IMR-90 (cell line): ENCODE data around the gene PTCSC3. TPM values are rescaled to one million over a fixed set of nuclear protein-coding genes. Genes with fewer than 3 reads are reported as not detected.

Experiments used
- ATAC-seq: fragments of 200-7000 bp; cut with Tn5 transposase; 2 replicates; pipeline ENCODE4 v1.9.1; 2020; ENCODE audit warnings: low read depth, mild to moderate bottlenecking, moderate library complexity
- BruUV-seq: library from RNA; stranded (reverse); fragments of 400-500 nt; replicated peaks from 2 replicates; lab custom pipeline; 2021; lab: Mats Ljungman, UMichigan
- CTCF ChIA-PET: fragments of 300-600 bp; formaldehyde crosslinking; extraction: SDS; loops from one replicate; lab custom pipeline; 2021; ENCODE audit warnings: antibody characterized with exemption; lab: Yijun Ruan, JAX
- POLR2A ChIA-PET: fragments of 300-600 bp; sonication (Branson Sonifier 250); formaldehyde crosslinking; loops from one replicate; lab custom pipeline; 2022; ENCODE audit warnings: antibody characterized with exemption; ENCODE audit not compliant: unreplicated experiment; lab: Charles Lee
- DNase-seq: peaks from one replicate; pipeline ENCODE4 v3.0.0; 2013
- H2AFZ ChIP-seq: replicated peaks from 2 replicates; pipeline ENCODE3; 2013; ENCODE audit warnings: low read length, mild to moderate bottlenecking; ENCODE audit not compliant: poor library complexity
- H2AK5ac ChIP-seq: 2 replicates; pipeline ENCODE4 v1.6.1; 2013; ENCODE audit warnings: low read depth, low read length, inconsistent platforms
- H2AK9ac ChIP-seq: replicated peaks from 2 replicates; pipeline ENCODE3; 2013; ENCODE audit warnings: mild to moderate bottlenecking, low read depth, low read length, moderate library complexity; ENCODE audit not compliant: poor library complexity
- H2BK120ac ChIP-seq: 2 replicates; pipeline ENCODE4 v1.6.1; 2013; ENCODE audit warnings: low read depth, low read length, inconsistent platforms
- H2BK15ac ChIP-seq: 3 replicates; pipeline ENCODE4 v1.6.1; 2013; ENCODE audit warnings: low read depth, low read length, inconsistent platforms
- H2BK20ac ChIP-seq: 2 replicates; pipeline ENCODE4 v1.6.1; 2013; ENCODE audit warnings: low read depth, mild to moderate bottlenecking, inconsistent platforms, low read length, moderate library complexity
- H2BK5ac ChIP-seq: 2 replicates; pipeline ENCODE4 v1.6.1; 2013; ENCODE audit warnings: mild to moderate bottlenecking, low read depth, low read length, inconsistent platforms; ENCODE audit not compliant: poor library complexity, severe bottlenecking
- H3K14ac ChIP-seq: replicated peaks from 2 replicates; pipeline ENCODE4 v1.6.1; 2013; ENCODE audit warnings: low read depth, low read length, inconsistent platforms
- H3K18ac ChIP-seq: 2 replicates; pipeline ENCODE4 v1.6.1; 2013; ENCODE audit warnings: low read depth, low read length, control low read depth
- H3K23ac ChIP-seq: 2 replicates; pipeline ENCODE4 v1.6.1; 2013; ENCODE audit warnings: low read depth, low read length, inconsistent platforms
- H3K27ac ChIP-seq: 2 replicates; pipeline ENCODE4 v1.5.1; 2013; ENCODE audit warnings: mild to moderate bottlenecking, control low read depth, low read length; ENCODE audit not compliant: insufficient read depth
- H3K27me3 ChIP-seq: 2 replicates; pipeline ENCODE4 v1.6.1; 2013; ENCODE audit warnings: low read length; ENCODE audit not compliant: control insufficient read depth, insufficient read depth
- H3K36me3 ChIP-seq: 2 replicates; pipeline ENCODE4 v1.6.1; 2013; ENCODE audit warnings: low read length, mixed read lengths; ENCODE audit not compliant: control insufficient read depth, insufficient read depth
- H3K4ac ChIP-seq: 2 replicates; pipeline ENCODE4 v1.6.1; 2013; ENCODE audit warnings: low read depth, low read length, inconsistent platforms
- H3K4me1 ChIP-seq: 2 replicates; pipeline ENCODE4 v1.6.1; 2013; ENCODE audit warnings: low read length, mixed read lengths; ENCODE audit not compliant: control insufficient read depth, insufficient read depth
- H3K4me2 ChIP-seq: 2 replicates; pipeline ENCODE4 v1.6.1; 2013; ENCODE audit warnings: low read depth, mild to moderate bottlenecking, control low read depth, low read length, moderate library complexity
- H3K4me3 ChIP-seq: 2 replicates; pipeline ENCODE4 v1.5.1; 2013; ENCODE audit warnings: low read depth, mild to moderate bottlenecking, control low read depth, low read length, moderate library complexity; ENCODE audit not compliant: insufficient read depth
- H3K56ac ChIP-seq: 2 replicates; pipeline ENCODE4 v1.6.1; 2013; ENCODE audit warnings: low read length, inconsistent platforms; ENCODE audit not compliant: insufficient read depth; ENCODE audit errors: extremely low read depth
- H3K79me1 ChIP-seq, 2 experiments: 2 replicates each; pipeline ENCODE4 v1.6.1; 2013; ENCODE audit warnings: low read length in 2 of 2, inconsistent platforms in 1 of 2, low read depth in 1 of 2
- H3K9ac ChIP-seq: 2 replicates; pipeline ENCODE4 v1.6.1; 2013; ENCODE audit warnings: low read depth, low read length, control low read depth
- H3K9me1 ChIP-seq: 2 replicates; pipeline ENCODE4 v1.6.1; 2013; ENCODE audit warnings: low read length, inconsistent platforms; ENCODE audit not compliant: insufficient read depth
- H3K9me3 ChIP-seq: 2 replicates; pipeline ENCODE4 v1.6.1; 2013; ENCODE audit warnings: low read length; ENCODE audit not compliant: control insufficient read depth, insufficient read depth
- H4K20me1 ChIP-seq: 2 replicates; pipeline ENCODE4 v1.6.1; 2013; ENCODE audit warnings: low read length, inconsistent platforms; ENCODE audit not compliant: insufficient read depth
- H4K5ac ChIP-seq: 2 replicates; pipeline ENCODE4 v1.6.1; 2013; ENCODE audit warnings: mild to moderate bottlenecking, low read depth, low read length, control low read depth
- H4K8ac ChIP-seq, 2 experiments: 2 replicates each; pipeline ENCODE4 v1.6.1; 2013; ENCODE audit warnings: low read depth in 2 of 2, low read length in 2 of 2, control low read depth in 1 of 2, inconsistent platforms in 1 of 2
- H4K91ac ChIP-seq: 2 replicates; pipeline ENCODE4 v1.6.1; 2013; ENCODE audit warnings: low read depth, low read length, inconsistent platforms; ENCODE audit not compliant: insufficient read depth
- BHLHE40 ChIP-seq: fragments of 150-350 bp; IDR thresholded peaks from 2 replicates; pipeline ENCODE4 v1.6.1; 2016; ENCODE audit warnings: mild to moderate bottlenecking, low read depth, low read length
- CEBPB ChIP-seq: IDR thresholded peaks from 2 replicates; pipeline ENCODE4 v1.6.1; 2012; ENCODE audit warnings: low read depth, low read length, improper control_type of control experiment
- CHD1 ChIP-seq: IDR thresholded peaks from 2 replicates; pipeline ENCODE4 v1.6.1; 2012; ENCODE audit warnings: low read depth, low read length, improper control_type of control experiment
- FOS ChIP-seq: fragments of 150-350 bp; IDR thresholded peaks from 2 replicates; pipeline ENCODE4 v1.6.1; 2016; ENCODE audit warnings: low read depth, low read length
- MAFK ChIP-seq: IDR thresholded peaks from 2 replicates; pipeline ENCODE4 v1.6.1; 2012; ENCODE audit warnings: low read depth, low read length, improper control_type of control experiment
- MAZ ChIP-seq: IDR thresholded peaks from 2 replicates; pipeline ENCODE4 v1.6.1; 2012; ENCODE audit warnings: low read depth, mild to moderate bottlenecking, low read length, improper control_type of control experiment, moderate library complexity, borderline replicate concordance
- NFE2L2 ChIP-seq: fragments of 150-350 bp; IDR thresholded peaks from 2 replicates; pipeline ENCODE4 v1.6.1; 2016; ENCODE audit warnings: low read depth, mild to moderate bottlenecking, low read length
- POLR2A ChIP-seq: IDR thresholded peaks from 2 replicates; pipeline ENCODE4 v1.6.1; 2012; ENCODE audit warnings: mild to moderate bottlenecking, low read depth, low read length
- RCOR1 ChIP-seq: IDR thresholded peaks from 2 replicates; pipeline ENCODE4 v1.6.1; 2012; ENCODE audit warnings: mild to moderate bottlenecking, low read length, improper control_type of control experiment; ENCODE audit not compliant: insufficient replicate concordance
- RFX5 ChIP-seq: IDR thresholded peaks from 2 replicates; pipeline ENCODE4 v1.8.0; 2012; ENCODE audit warnings: low read depth, mild to moderate bottlenecking, low read length, moderate library complexity
- SMC3 ChIP-seq: fragments of 150-350 bp; IDR thresholded peaks from 2 replicates; pipeline ENCODE4 v1.6.1; 2016; ENCODE audit warnings: low read depth, mild to moderate bottlenecking, antibody characterized with exemption, low read length, moderate library complexity
- WGBS, 2 experiments: methylation state at CpG; one replicate each; pipeline versions ENCODE4 v1.1.5 to v1.1.7; 2013; ENCODE audit warnings: missing lambda C conversion rate in 2 of 2; ENCODE audit not compliant: insufficient read length in 1 of 2; ENCODE audit errors: extremely low coverage in 2 of 2; 5-methylcytosine and 5-hydroxymethylcytosine counted together
- dilution Hi-C: fragments of 300-500 bp; cut with HindIII; formaldehyde crosslinking; loops from one replicate; pipeline ENCODE4 v1.14.3; 2018; ENCODE audit warnings: low sequenced_read_pairs; ENCODE audit not compliant: unreplicated experiment
- in situ Hi-C: fragments of 300-500 bp; cut with MboI; formaldehyde crosslinking; loops from 3 replicates; pipeline ENCODE4 v1.14.3; 2019; ENCODE audit warnings: low sequenced_read_pairs, inconsistent platforms, mixed read lengths
- intact Hi-C: fragments of 100-400 bp; cut with micrococcal nuclease; formaldehyde crosslinking; loops from 2 replicates; pipeline ENCODE4 v1.10.0; 2022
- polyA plus RNA-seq, 3 experiments: library from polyadenylated mRNA; depleted of rRNA; stranded (reverse); fragments of >200 nt; gene quantifications; 2 replicates each; pipeline ENCODE4 v1.2.3, GENCODE V29; 2012; ENCODE audit warnings: low replicate concordance in 1 of 3
- total RNA-seq: library from RNA; depleted of rRNA; stranded (reverse); fragments of >200 nt; gene quantifications from 2 replicates; pipeline ENCODE4 v1.2.3, GENCODE V29; 2012
- TF ChIP-seq, protein P1 (sequence below): fragments of 150-350 bp; IDR thresholded peaks from 2 replicates; pipeline ENCODE4 v1.6.1; 2017; ENCODE audit warnings: mild to moderate bottlenecking, antibody characterized with exemption, low read length, low read depth

The PTCSC3 gene
- total and polyA plus RNA-seq, 2 of the 4 experiments (the other 2 are of a cell fraction), result not detected

DNA sequence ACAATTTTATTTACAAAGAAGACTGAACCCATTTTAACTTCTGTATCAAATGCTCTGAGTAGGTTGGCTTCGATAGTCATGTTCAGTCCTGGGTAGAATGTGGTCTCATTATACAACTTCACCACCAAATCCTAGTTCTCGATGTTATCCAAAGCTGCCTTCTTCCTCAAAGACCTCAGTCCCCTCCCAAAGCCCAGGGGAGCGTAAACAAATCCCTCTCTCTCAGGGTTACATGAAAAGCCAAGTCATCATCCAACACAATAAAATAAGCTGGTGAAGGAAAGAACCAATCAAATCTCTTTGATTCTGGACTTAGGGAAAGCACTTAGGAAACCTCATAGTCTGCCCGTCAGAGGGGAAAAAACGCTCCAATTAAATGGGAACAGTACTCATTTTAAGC, 9.1 kb downstream of the PTCSC3 start:
- ChIA-PET POLR2A (no interaction called here), CTCF (interaction anchor here (1.2 kb wide), 1 partner anchor 97 kb away, joined by 3 read pairs; no protein-coding TSS in a partner anchor)
- H2BK5ac ChIP-seq, result no peak overlapping the region
- H2BK15ac ChIP-seq, result no peak overlapping the region
- DNase-seq, result no peak
- H3K4ac ChIP-seq, result no peak overlapping the region
- in situ Hi-C loops (no loop called here), dilution Hi-C loops (no loop called here), intact Hi-C loops (no loop called here)
- no peak overlapping the region for H2AK5ac ChIP-seq
- H3K14ac ChIP-seq, result no peak overlapping the region
- no peaks in the 10 kb centered on the region for H4K20me1 ChIP-seq
- no peak overlapping the region for H4K5ac ChIP-seq
- no peak overlapping the region for H3K4me2 ChIP-seq
- no peak overlapping the region for H3K27ac ChIP-seq
- BruUV-seq, result no TSS peak
- no peak overlapping the region for H3K23ac ChIP-seq
- no peaks in the 10 kb centered on the region for H3K9me1 ChIP-seq
- no peak overlapping the region for H4K91ac ChIP-seq
- no CpG with 5 or more reads among the region's 5 CpGs for WGBS, 2 experiments
- no peak for TF ChIP-seq CEBPB
- no peak for TF ChIP-seq RCOR1
- no peak for TF ChIP-seq MAZ
- TF ChIP-seq BHLHE40, result no peak
- TF ChIP-seq SMC3, result no peak
- TF ChIP-seq POLR2A, result no peak
- no peak for TF ChIP-seq MAFK
- no peak for TF ChIP-seq NFE2L2
- TF ChIP-seq, protein P1, sequence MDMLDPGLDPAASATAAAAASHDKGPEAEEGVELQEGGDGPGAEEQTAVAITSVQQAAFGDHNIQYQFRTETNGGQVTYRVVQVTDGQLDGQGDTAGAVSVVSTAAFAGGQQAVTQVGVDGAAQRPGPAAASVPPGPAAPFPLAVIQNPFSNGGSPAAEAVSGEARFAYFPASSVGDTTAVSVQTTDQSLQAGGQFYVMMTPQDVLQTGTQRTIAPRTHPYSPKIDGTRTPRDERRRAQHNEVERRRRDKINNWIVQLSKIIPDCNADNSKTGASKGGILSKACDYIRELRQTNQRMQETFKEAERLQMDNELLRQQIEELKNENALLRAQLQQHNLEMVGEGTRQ, result no peak
- TF ChIP-seq RFX5, result no peak
- no peak for TF ChIP-seq FOS
- TF ChIP-seq CHD1, result no peak
- H3K18ac ChIP-seq, result no peak overlapping the region
- no peak overlapping the region for H3K56ac ChIP-seq
- no peak overlapping the region for H2AK9ac ChIP-seq
- H2BK120ac ChIP-seq, result no peak overlapping the region
- no peak overlapping the region for H3K4me3 ChIP-seq
- H2AFZ ChIP-seq, result no peak overlapping the region
- H3K27me3 ChIP-seq, result peaks cover 4% of the 10 kb centered on the region
- H4K8ac ChIP-seq, result no peak overlapping the region
- H2BK20ac ChIP-seq, result no peak overlapping the region
- H3K36me3 ChIP-seq, result no peaks in the 10 kb centered on the region
- no peaks in the 10 kb centered on the region for H3K79me1 ChIP-seq
- H3K9me3 ChIP-seq, result no peaks in the 10 kb centered on the region
- H3K9ac ChIP-seq, result no peak overlapping the region
- H3K4me1 ChIP-seq, result no peaks in the 10 kb centered on the region
- no peak for ATAC-seq
